ENCODE results near the gene MOSMO. TPM values are rescaled to one million over a fixed set of nuclear protein-coding genes. Genes with fewer than 3 reads are reported as not detected.

MOSMO gene
- total RNA-seq, 1 experiment from 2014 or later = 24.4 TPM

Other genes starting within 250 kb of the MOSMO start
- 5.6 and 23.7 TPM in 2 replicates for gene NPIPB4, start 150.4 kb upstream of the MOSMO start, total RNA-seq (2014; rRNA removed)
- 118 and 134 TPM in 2 replicates for gene UQCRC2, start 54.8 kb upstream of the MOSMO start, total RNA-seq (2014; rRNA removed)
- not detected in 2 replicates for gene PDZD9, start 7.0 kb upstream of the MOSMO start, total RNA-seq (2014; rRNA removed)
- gene VWA3A, start 84.4 kb downstream of the MOSMO start, total RNA-seq (2014; rRNA removed) = not detected in 2 replicates
- not detected in 2 replicates for gene SDR42E2, start 154.4 kb downstream of the MOSMO start, total RNA-seq (2014; rRNA removed)
- gene EEF2K, start 198.2 kb downstream of the MOSMO start, total RNA-seq (2014; rRNA removed) = 15.1 and 16.1 TPM in 2 replicates

All from LHCN-M2 (cell line).